Activated CD4-positive, alpha-beta memory T cell treated with anti-CD3 and anti-CD28 coated beads for 36 hours (primary cell): ENCODE results near the gene NOS1AP. TPM values are rescaled to one million over a fixed set of nuclear protein-coding genes. Genes with fewer than 3 reads are reported as not detected.

Experiments
- CTCF ChIA-PET: fragments of 350-600 bp; sonication (Branson Sonifier 250); formaldehyde crosslinking; loops from one replicate; lab custom pipeline; 2021; ENCODE audit warnings: antibody characterized with exemption, inconsistent platforms; lab: Charles Lee
- POLR2A ChIA-PET: fragments of 350-600 bp; sonication (Branson Sonifier 250); formaldehyde crosslinking; loops from one replicate; lab custom pipeline; 2021; ENCODE audit warnings: antibody characterized with exemption; lab: Charles Lee
- DNase-seq: peaks from one replicate; pipeline ENCODE4 v3.0.0-alpha.2; 2020
- H3K27ac Mint-ChIP-seq: one replicate; pipeline ENCODE4 v1.8.0; 2021; ENCODE audit warnings: mixed read lengths
- H3K27me3 Mint-ChIP-seq: one replicate; pipeline ENCODE4 v1.8.0; 2021; ENCODE audit warnings: mixed read lengths
- H3K36me3 Mint-ChIP-seq: one replicate; pipeline ENCODE4 v1.8.0; 2021; ENCODE audit warnings: mixed read lengths
- H3K4me1 Mint-ChIP-seq: one replicate; pipeline ENCODE4 v1.8.0; 2021; ENCODE audit warnings: low read depth, mixed read lengths
- H3K4me3 Mint-ChIP-seq: one replicate; pipeline ENCODE4 v1.8.0; 2021; ENCODE audit warnings: mild to moderate bottlenecking, mixed read lengths
- H3K9me3 Mint-ChIP-seq: one replicate; pipeline ENCODE4 v1.8.0; 2021; ENCODE audit warnings: mixed read lengths
- intact Hi-C: fragments of 100-400 bp; cut with micrococcal nuclease; formaldehyde crosslinking; loops from one replicate; pipeline ENCODE4 v1.15.1; 2023
- total RNA-seq, 2 experiments: library from RNA; stranded (reverse); gene quantifications; one replicate each; pipeline ENCODE4 v1.2.3, GENCODE V29; 2021

The NOS1AP gene
- total RNA-seq, 2 experiments from 2014 or later, result 0.12 TPM; not detected in 1

DNA sequence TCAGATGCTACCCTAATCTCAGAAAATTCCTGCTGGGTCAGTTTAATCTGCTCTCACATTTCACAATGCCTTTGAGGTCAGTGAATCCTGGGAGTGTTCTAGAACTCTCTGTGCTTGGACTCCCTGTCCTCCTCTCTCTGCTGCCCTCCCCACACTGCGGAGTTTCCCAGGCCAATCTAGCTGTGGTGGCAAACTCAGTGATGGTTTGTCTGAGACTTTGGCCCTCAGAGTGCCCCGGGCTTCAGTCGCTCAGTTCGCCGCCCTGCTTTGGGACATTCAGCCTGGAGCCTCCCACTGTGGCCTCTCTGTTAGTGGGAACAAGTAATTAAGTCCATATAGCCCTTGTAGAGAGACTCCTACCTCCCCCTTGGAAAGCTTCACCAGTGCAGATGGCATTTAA lies 319.1 kb downstream of the NOS1AP start:
- DNase-seq, result no peak
- no peaks in the 10 kb centered on the region for H3K9me3 Mint-ChIP-seq
- no peaks in the 10 kb centered on the region for H3K4me1 Mint-ChIP-seq
- CTCF ChIA-PET, result interaction anchor here (1.5 kb wide), 1 partner anchor 332 kb away, joined by 4 read pairs; no protein-coding TSS in a partner anchor
- H3K4me3 Mint-ChIP-seq, result no peak overlapping the region
- intact Hi-C loops, result no loop called here
- H3K27ac Mint-ChIP-seq, result no peak overlapping the region
- POLR2A ChIA-PET, result no interaction called here
- no peaks in the 10 kb centered on the region for H3K36me3 Mint-ChIP-seq
- peaks cover 19% of the 10 kb centered on the region for H3K27me3 Mint-ChIP-seq

DNA sequence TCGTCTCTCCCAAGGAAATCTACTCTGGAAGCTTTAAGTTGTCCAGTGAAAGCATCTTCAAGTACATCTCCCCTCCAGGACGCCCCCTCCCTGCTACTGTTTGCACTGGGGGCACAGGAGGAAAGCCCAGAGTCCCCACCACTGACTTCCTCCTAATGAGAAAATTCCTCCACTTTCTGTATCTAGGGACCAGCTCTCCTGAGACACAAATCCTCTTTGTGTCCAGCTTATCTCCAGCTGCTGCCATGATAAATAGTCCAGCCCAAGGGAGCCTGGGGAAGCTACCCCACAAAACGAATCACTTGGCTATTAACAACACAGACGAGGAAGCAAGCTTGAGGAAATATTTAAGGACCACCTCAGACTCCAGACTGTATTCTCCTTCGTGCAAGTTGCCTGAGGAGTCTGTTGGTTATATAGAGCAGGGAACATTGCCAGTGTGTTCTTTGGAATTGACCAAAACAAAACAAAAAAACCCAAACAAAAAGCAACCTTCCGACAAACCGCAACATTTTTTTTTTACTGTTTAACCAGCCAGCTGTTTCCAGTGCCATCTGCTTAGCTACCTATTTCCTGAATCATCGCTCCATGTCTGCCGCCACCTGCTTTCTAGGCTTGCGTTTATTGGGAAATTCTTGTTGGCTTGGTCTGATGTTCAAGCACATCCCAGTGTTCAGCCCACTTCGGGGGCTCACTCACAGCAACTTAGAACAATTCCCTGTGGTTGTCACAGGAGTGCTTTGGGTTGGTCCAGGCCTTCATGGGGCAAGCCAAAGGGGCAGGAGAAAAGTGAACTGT lies 319.7 kb downstream of the NOS1AP start:
- DNase-seq, result no peak
- Mint-ChIP-seq H3K9me3 (no peaks in the 10 kb centered on the region), H3K36me3 (no peaks in the 10 kb centered on the region), H3K4me1 (no peaks in the 10 kb centered on the region), H3K4me3 (no peak overlapping the region), H3K27ac (no peak overlapping the region), H3K27me3 (peaks cover 19% of the 10 kb centered on the region)
- ChIA-PET POLR2A (no interaction called here), CTCF (interaction anchor here (1.1 to 1.5 kb wide), 2 partner anchors 333 to 393 kb away, joined by 3 to 4 read pairs; no protein-coding TSS in a partner anchor)
- intact Hi-C loops, result no loop called here

DNA sequence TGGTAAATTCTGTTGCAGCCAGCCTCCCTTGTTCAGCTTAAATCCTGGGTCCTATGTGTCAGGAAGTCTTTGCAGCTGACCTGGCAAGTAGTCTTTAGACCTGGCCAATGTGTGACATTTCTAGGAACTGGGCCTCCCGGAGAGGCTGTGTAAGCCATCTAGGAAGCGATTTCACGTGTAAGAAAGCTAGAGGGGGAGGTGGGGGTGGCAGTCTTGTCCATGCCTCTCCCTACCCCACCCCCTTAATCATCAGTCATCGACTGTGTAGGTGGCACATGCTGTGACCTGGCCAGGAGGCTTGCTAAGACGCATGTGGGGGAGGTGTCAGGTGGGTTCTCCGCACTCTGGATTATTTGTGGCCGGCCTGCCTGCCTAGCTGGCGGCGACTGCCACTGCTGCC lies 320.5 kb downstream of the NOS1AP start:
- ChIA-PET POLR2A (no interaction called here), CTCF (interaction anchor here (1.1 to 5.1 kb wide), 2 partner anchors 334 to 393 kb away, joined by 3 to 27 read pairs; no protein-coding TSS in a partner anchor)
- Mint-ChIP-seq H3K4me1 (no peaks in the 10 kb centered on the region), H3K27me3 (peaks cover 19% of the 10 kb centered on the region), H3K4me3 (no peak overlapping the region), H3K9me3 (no peaks in the 10 kb centered on the region), H3K27ac (no peak overlapping the region), H3K36me3 (no peaks in the 10 kb centered on the region)
- no peak for DNase-seq
- intact Hi-C loops, result loop anchor here (10.0 kb wide), 2 partner anchors 485 to 615 kb away; no protein-coding TSS in a partner anchor

DNA sequence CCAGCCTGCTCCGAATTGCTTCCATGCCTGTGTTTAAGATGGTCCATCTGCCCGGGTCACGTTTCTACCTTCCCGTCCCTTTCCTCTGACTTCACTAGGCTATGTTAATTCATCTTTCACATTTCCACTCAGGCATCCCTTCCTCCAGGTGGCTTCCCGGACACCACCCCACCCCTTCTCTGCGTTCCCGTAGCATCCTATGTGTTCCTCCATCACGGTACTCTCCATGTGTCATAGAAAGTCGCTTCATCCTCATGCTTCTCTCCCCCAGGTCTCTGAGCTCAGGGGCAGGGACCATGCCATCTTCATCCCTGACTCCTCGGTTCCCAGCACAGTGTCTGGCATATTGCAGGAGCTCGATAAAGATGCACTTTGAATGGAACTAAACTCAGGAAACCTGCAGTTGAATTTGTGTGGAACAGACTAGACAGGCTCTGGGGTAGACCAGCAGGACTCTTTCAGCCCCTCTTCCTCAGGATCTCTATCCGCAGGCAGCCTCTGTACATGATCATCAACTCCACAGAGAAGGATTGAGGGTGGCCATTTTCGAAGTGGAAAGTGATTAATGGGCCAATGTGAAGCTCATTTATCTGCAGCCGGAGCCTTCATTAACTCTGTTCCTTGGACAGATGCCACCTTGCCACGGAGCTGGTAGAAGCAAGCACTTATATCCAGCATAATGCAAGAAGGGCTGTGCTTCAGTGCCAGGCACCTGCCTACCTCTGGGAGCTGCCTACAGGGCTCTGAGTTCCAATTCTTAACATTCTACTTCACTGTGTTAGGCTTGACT lies 321.1 kb downstream of the NOS1AP start:
- intact Hi-C loops, result loop anchor here (10.0 kb wide), 2 partner anchors 486 to 616 kb away; no protein-coding TSS in a partner anchor
- DNase-seq, result no peak
- Mint-ChIP-seq H3K9me3 (no peaks in the 10 kb centered on the region), H3K36me3 (no peaks in the 10 kb centered on the region), H3K4me1 (no peaks in the 10 kb centered on the region), H3K27me3 (peaks cover 19% of the 10 kb centered on the region), H3K4me3 (no peak overlapping the region), H3K27ac (no peak overlapping the region)
- CTCF ChIA-PET, result interaction anchor here (5.1 kb wide), 1 partner anchor 334 kb away, joined by 27 read pairs; no protein-coding TSS in a partner anchor
- POLR2A ChIA-PET, result no interaction called here

DNA sequence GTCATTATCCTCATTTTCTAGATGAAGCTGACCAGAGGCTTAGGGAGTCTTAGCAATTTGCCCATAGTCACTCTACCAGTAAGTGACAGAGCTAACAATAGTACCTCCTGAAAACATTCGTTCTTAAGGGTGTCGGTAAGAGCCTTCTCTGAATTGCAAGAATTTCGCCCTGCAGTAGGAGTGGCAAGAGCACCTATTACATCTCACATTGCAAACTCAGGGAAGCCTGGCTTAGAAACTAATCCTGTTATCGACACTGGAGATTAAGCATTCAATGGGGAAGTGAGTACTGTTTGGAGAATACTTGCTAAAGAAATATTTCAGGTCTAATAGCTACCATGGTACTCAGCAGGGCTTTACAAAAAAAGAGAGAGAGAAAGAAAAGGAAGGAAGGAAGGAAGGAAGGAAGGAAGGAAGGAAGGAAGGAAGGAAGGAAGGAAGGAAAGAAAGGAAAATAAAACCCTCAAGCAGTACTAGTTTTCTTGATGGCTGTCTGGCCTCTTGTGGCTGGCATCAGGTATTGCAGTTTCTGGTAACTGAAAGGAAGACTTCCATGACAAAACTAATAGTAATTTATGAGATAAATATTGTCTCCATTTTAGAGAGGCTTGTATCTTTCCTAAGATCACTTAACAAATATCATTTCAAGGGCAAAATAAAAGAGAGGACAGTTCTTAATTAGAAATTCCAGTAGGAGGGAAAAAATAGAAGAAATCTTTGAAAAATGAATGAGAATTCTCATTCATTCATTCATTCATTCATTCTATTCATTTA lies 322.5 kb downstream of the NOS1AP start:
- peak; percentile 22 for DNase-seq
- no peak overlapping the region for H3K27ac Mint-ChIP-seq
- no peaks in the 10 kb centered on the region for H3K36me3 Mint-ChIP-seq
- ChIA-PET POLR2A (no interaction called here), CTCF (interaction anchor here (0.6 to 5.1 kb wide), 8 partner anchors 9 to 450 kb away, joined by 3 to 27 read pairs (median 3); no protein-coding TSS in a partner anchor)
- H3K4me3 Mint-ChIP-seq, result no peak overlapping the region
- H3K9me3 Mint-ChIP-seq, result no peaks in the 10 kb centered on the region
- peaks cover 21% of the 10 kb centered on the region for H3K27me3 Mint-ChIP-seq
- intact Hi-C loops, result loop anchor here (1.0 to 10.0 kb wide), 4 partner anchors 35 to 617 kb away; no protein-coding TSS in a partner anchor
- no peaks in the 10 kb centered on the region for H3K4me1 Mint-ChIP-seq

DNA sequence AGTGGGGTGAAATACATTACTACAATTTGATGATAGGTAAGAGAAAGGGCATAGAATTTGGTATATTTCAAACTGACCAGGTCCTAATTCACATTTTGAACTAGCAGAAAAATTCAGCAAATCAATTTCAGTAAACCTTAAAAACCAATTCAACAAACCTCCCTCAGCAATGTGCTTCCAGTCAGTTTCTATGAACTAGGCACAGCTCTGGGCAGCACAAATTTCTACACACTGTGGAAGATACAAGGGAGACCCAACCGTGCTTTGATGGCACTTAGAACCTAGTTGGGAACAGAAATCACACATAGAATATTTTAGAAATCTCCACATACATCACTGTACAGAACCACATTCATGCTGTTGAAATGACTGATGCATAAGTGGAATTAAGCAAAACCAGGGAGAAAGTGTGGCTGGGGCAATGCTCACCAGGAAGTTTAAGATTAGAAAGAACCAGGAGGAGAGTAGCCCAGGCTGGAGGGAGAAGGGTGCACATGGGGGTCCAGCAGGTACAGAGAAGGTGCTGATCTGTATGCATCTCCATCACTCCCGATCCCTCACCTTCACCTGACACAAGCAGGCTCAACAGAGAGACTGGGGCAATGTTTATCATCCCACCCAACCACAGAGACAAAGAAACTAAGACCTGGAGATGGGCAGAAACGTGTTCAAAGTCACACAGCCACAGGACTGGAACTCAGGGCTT lies 326.9 kb downstream of the NOS1AP start:
- H3K27me3 Mint-ChIP-seq, result peaks cover 23% of the 10 kb centered on the region
- H3K9me3 Mint-ChIP-seq, result no peaks in the 10 kb centered on the region
- no peak overlapping the region for H3K4me3 Mint-ChIP-seq
- intact Hi-C loops, result loop anchor here (10.0 kb wide), 2 partner anchors 492 to 622 kb away; no protein-coding TSS in a partner anchor
- ChIA-PET CTCF (no interaction called here), POLR2A (no interaction called here)
- no peak for DNase-seq
- H3K27ac Mint-ChIP-seq, result no peak overlapping the region
- no peaks in the 10 kb centered on the region for H3K36me3 Mint-ChIP-seq
- H3K4me1 Mint-ChIP-seq, result no peaks in the 10 kb centered on the region

DNA sequence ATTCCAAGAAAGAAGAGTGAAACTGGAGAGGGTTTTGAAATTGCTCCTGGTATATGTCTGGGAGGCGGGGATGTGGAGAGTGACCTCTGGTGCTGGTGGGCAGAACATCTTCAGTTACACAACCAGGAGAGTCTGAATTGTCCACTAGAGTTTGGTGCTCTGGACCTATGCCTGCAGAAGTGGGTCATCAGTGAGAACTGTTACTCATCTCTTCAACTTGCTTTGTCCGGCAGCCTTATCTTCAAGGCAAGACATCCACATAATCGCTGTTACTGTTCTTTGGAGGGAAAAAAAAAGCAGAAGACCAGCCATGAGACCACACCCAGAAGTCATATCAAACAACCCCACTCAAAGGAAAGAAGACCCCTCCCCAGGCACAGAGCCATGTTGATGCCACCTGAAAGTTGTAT lies 327.6 kb downstream of the NOS1AP start:
- POLR2A ChIA-PET, result no interaction called here

DNA sequence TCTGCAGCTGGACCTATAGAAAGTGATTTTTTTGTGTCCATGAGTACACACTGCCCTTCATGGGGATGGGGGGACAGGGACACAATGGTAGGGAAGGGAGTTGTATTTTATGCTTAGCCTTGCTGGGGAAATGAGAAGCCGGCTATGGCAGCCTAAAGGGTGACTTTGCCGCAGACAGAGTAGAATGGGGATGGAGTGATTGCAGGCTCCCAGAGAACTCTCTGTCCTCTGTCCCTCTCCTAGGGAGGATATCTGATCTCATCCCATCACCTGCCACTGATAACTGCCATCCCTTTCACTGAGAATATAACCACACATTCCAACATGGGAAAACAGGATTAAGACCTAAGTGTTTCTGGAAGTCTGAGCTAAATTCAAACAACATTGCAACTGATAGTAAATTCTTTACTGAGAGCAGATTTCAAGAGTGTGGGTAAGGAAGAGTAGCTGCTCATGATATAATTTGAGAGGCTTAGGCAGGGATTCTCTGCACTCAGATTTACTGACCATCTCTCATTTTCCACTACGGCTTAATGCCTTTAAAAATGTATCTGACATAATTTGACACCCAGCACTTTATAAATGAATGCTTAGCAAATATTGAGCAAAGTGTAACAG lies 328.6 kb downstream of the NOS1AP start:
- intact Hi-C loops, result loop anchor here (10.0 kb wide), 2 partner anchors 493 to 623 kb away; no protein-coding TSS in a partner anchor
- Mint-ChIP-seq H3K9me3 (no peaks in the 10 kb centered on the region), H3K4me3 (no peak overlapping the region), H3K27ac (no peak overlapping the region), H3K27me3 (peaks cover 26% of the 10 kb centered on the region), H3K4me1 (no peaks in the 10 kb centered on the region), H3K36me3 (no peaks in the 10 kb centered on the region)
- POLR2A ChIA-PET, result no interaction called here
- CTCF ChIA-PET, result interaction anchor here (0.8 kb wide), 1 partner anchor 41 kb away, joined by 3 read pairs; no protein-coding TSS in a partner anchor
- no peak for DNase-seq

More for the DNA sequence above, 327.6 kb downstream of the NOS1AP start:
- Mint-ChIP-seq H3K4me1 (no peaks in the 10 kb centered on the region), H3K27me3 (peaks cover 23% of the 10 kb centered on the region), H3K27ac (no peak overlapping the region), H3K36me3 (no peaks in the 10 kb centered on the region), H3K4me3 (no peak overlapping the region), H3K9me3 (no peaks in the 10 kb centered on the region)
- CTCF ChIA-PET, result no interaction called here
- intact Hi-C loops, result loop anchor here (10.0 kb wide), 2 partner anchors 492 to 622 kb away; no protein-coding TSS in a partner anchor
- DNase-seq, result no peak

DNA sequence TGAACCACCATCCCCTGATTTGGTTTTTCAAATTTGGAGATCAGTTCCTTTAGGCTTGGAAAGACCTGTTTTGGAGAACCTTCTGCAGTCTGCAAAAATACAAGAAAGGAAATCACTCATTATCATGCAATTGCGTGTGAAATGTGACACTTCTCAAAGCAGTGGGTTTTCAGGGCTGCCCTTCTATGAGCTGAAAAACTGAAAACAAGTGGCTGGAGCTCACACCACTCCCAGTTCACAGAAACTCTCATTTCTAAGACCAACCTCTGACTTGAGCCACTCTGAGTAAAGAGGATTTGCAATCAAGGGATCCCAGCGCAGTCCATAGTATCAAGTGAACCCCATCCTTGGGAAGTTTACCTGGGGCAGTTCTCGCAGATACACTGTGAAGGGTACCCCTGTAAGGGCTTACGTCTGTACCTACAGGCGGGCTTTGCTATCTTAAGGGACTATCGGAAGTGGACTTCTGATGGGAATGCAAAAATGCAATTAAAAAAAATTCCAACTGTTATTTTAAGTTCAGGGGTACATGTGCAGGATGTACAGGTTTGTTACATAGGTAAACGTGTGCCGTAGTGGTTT lies 329.6 kb downstream of the NOS1AP start:
- no peak overlapping the region for H3K27ac Mint-ChIP-seq
- H3K36me3 Mint-ChIP-seq, result no peaks in the 10 kb centered on the region
- POLR2A ChIA-PET, result interaction anchor here (0.6 kb wide), 1 partner anchor 162 kb away, joined by 3 read pairs; no protein-coding TSS in a partner anchor
- DNase-seq, result no peak
- H3K9me3 Mint-ChIP-seq, result no peaks in the 10 kb centered on the region
- no peak overlapping the region for H3K4me3 Mint-ChIP-seq
- no peaks in the 10 kb centered on the region for H3K4me1 Mint-ChIP-seq
- H3K27me3 Mint-ChIP-seq, result peaks cover 26% of the 10 kb centered on the region
- intact Hi-C loops, result loop anchor here (10.0 kb wide), 2 partner anchors 494 to 624 kb away; no protein-coding TSS in a partner anchor
- CTCF ChIA-PET, result interaction anchor here (0.8 kb wide), 1 partner anchor 42 kb away, joined by 3 read pairs; no protein-coding TSS in a partner anchor

DNA sequence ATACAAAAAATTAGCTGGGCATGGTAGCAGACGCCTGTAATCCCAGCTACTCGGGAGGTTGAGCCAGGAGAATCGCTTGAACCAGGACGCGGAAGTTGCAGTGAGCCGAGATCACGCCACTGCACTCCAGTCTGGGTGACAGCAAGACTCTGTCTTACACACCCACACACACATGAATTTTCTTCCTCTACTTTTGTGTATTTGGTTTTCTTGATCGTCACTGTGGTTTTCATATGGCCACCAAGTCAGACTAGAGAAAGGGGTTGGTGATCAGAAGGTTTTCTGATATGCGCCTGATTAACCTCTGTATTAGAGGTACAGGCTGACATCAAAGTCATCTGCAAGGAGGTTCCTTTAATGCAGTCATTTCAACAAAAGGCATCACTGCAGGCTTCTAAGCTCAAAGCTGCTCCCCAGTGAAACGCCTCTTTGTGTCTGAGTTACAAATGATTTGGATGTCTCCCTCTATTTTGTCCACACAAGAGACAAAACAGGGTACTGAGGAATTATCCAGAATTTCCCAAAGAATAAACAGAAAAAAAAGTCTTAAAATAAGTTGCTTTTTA lies 331.4 kb downstream of the NOS1AP start:
- DNase-seq, result no peak
- Mint-ChIP-seq H3K9me3 (no peaks in the 10 kb centered on the region), H3K27ac (no peak overlapping the region), H3K36me3 (no peaks in the 10 kb centered on the region), H3K27me3 (peaks cover 25% of the 10 kb centered on the region), H3K4me3 (no peak overlapping the region), H3K4me1 (no peaks in the 10 kb centered on the region)
- ChIA-PET CTCF (no interaction called here), POLR2A (no interaction called here)
- intact Hi-C loops, result no loop called here
